NCI-H345 treated with DMSO at 0.1 percent for 48 hours (cell line): ENCODE measurements around the gene FNDC4.
A peak's percentile ranks its signal among the peaks of the same experiment; 100 is the strongest.

Source experiments
- DNase-seq: peaks from one replicate; lab custom pipeline; 2025; ENCODE audit not compliant: unreplicated experiment; lab: John Stamatoyannopoulos, UW

Gene FNDC4

GRCh38 chr2:27494284-27494943 lies 586 bp downstream of the FNDC4 start:
- no peak for DNase-seq

DNA sequence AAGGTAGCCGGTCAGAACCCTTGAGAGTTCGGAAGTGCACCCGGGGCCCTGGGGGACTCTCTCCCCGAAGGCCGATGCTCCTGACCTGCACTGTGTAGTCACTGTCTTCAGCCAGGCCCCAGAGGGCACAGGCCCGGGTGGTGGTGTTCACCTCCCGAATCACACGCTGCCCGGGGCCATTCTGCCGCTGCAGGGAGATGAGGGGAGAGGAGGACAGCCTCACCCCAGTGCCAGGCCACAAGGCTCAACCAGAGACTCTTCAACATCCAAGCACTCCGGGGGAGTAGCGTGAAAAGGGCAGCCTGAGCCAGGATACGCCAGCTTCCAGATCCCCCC lies 1.1 kb downstream of the FNDC4 start:
- DNase-seq, result no peak

- DNase-seq, result no peak
Observed at GRCh38 chr2:27492557-27492956, 2.4 kb downstream of the FNDC4 start.

DNA sequence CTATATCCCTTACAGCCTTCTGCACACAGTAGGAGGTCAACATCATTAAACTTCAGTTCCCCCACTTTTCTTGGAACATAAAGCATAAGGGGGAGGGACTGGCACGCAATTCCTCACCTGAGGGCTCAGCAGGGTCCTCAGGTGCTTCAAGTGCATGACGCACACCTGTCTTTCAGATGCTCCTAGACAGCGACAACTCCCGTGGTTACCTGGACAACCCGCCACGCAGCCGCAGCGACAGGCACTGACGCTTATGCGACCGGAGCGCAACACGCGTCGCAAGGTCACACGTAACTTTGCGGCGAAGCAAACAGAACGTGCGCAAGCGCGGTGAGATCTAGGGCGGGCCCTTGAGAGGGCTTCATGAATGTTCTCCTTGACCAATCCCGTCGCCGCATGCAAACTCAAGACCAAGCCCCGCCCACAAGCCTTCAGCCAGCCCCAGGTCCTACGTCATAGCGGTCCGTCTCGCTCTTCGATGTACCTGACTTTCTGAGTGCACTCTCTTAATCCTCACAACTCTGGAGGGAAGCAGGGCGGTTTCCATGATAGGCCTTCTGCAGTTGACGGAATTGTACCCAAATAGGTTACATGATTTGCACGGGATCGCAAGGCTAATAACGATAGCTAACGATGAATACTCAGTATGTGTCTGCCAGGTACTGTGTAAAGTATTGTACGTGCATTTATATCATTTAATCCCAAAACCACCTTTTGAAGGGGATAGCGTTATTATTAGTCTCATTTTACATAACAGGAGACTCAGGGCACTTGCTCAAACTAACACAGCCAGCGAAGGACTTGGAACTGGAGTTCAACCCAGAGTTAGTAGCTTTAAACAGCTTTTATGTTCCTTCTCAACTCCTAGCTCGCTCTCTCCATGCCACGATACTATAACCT lies 5.3 kb downstream of the FNDC4 start, which contains the start of gene IFT172:
IFT172 (minus strand) TSS at position 246 of the 900 bp plus-strand sequence; CDS start at position 156, 90 bp downstream.
- DNase-seq, result peak; percentile 100

DNA sequence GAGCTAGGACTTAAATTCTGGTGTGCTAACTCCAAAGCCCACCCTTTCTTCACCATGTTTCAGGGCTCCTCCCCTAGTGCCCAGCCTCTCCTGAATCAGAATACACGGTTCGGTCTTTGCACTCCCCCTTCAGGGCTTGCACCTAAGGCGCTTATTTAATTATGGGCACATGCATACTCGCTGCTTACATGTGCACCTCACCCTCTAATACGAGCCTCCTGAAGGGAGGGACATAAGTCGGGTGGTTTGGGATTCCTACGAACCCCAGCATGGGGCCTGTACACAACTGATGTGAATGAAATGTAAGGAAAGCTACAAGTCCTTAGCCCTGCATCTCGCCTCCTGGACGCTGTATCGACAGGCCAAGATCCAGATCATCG lies 5.9 kb downstream of the FNDC4 start:
- DNase-seq, result no peak

DNA sequence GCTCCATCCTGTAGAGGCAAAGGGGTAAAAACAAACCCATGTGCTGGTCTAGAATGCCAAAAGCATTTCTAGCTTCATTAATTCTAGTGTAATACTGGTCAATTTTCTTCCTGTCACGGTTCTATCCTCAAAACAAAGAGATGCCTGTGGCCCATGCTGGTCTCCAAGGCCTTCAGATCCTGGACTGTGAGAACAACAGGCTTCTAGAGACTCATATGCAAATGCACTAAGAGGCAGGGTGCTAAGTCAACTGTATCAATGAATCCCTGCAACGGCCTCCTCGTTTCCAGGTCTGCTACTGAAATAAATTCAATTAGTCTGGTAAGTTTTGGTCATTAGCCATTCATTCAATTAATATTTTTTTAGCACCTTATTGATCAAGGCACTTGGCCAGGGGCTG lies 9.5 kb downstream of the FNDC4 start:
- DNase-seq, result no peak

DNA sequence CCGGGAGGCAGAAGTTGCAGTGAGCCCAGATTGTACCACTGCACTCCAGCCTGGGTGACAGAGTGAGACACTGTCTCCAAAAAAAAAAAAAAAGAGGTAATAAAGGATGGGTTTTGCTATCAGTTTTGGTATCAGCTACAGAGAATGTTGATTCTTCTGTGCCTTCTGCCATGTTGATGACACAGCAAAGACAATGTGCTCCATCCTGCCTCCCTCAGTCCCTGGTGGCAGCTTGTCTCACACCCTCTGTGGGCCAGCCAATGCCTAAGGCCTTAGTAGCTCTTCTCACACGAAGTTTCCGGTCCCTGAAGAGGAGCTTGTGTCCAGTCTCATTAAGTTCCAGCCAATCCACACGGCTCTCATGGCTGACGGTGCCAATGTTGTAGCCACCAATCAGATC lies 23.0 kb downstream of the FNDC4 start:
- no peak for DNase-seq

DNA sequence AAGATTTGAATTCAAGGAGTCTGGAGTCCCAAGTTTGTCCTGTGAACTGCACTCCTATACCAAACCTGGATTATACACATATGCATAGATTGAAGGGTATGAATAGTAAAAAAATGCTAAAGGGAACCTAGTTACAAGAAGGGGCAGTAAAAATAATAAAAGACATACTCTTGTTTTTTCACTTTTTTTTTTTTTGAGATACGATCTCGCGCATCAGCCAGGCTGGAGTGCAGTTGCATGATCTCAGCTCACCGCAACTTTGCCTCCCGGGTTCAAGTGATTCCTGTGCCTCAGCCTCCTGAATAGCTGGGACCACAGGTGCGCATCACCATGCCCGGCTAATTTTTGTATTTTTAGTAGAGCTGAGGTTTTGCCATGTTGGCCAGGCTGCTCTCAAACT lies 30.6 kb downstream of the FNDC4 start:
- DNase-seq, result no peak

DNA sequence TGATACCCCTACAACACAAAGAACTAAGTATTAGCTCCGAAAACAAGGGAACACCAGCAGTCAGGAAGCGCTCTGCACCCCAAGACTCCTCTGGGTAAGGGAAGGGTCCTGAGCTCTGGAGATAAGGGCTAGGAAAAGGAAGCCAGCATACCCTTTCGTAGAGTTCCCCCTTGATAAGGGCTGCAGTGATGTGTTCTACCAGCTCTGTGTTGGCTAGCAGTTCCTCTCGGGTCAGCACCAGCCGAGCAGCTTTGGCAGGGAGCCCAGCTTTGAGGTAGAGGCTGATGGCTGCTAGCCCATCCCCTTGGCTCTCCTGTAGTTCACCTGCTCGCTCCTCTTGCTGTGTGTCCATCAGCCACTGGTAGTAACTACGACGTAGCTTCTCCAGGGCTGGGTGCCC lies 33.9 kb downstream of the FNDC4 start:
- no peak for DNase-seq

GRCh38 chr2:27453968-27454367 lies 41.0 kb downstream of the FNDC4 start:
- no peak for DNase-seq

- no peak for DNase-seq
Observed at GRCh38 chr2:27451095-27451494, 43.9 kb downstream of the FNDC4 start.

DNA sequence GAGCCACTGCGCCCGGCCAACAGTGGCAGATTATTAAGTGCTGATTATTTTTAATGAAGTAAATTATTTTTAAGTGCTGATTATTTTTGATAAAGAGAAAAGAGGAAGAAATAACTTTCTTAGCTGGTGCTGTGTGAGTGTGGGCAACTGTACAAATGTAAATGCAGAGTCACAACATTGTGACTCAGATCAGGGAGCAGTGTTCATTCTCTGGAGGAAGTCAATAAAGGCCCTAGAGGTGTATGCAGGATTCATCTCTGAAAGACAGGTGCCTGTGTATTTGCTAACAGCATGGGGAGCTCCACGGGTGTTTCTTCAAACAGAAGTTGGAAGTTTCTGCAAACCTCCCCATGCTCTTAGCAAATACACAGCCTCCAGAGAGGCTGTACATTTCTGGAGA lies 46.6 kb downstream of the FNDC4 start:
- DNase-seq, result no peak

DNA sequence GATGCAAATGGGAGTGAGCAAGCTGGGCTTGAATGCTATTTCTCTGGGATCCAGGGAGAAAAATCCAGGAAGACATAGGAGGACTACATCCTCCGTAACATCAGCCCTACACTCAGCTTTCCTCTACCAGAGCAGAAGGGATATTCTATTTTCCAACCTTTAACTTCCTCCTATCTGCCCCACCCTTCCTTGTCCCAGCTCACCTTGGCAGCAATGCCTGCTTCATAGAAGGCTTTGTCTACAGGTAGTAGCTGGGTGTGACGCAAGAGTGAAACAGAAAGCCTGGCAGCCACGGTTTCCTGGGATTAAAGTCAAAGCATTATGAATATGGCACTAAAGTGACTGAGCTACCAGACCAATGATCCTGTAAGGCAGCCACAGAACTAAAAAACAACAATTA lies 48.9 kb downstream of the FNDC4 start:
- DNase-seq, result no peak

DNA sequence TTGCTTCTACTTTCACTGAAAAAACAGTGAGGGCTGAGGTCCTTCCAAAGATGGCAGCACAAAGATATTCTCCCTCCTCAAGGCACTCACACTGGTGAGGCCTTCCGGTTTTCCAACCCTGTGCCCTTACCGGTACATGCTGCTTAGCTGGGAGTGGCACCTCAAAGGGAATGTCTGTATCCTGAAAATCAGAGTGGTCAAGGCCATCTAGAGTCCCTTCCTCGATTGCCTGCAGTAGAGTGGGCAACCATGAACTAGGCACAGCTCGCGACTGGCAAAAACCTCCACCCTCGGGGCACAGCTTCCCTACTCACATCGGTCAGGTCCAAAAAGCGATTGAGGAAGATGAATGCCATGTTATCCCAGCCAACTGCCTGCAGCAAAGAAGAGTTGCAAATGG lies 49.4 kb downstream of the FNDC4 start:
- no peak for DNase-seq

GRCh38 chr2:27445155-27445554 lies 49.8 kb downstream of the FNDC4 start:
- DNase-seq, result no peak

DNA sequence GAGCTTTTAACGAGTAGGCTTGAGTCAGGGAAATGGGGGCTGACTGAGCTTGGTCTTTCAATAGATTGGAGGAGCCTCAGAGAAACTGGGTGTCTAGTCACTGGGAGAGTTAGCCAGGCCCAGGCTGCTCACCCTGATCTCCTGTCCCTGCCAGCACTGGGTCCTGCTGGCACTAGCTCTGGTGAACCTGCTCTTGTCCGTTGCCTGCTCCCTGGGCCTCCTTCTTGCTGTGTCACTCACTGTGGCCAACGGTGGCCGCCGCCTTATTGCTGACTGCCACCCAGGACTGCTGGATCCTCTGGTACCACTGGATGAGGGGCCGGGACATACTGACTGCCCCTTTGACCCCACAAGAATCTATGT lies 52.1 kb downstream of the FNDC4 start:
- DNase-seq, result no peak

GRCh38 chr2:27441958-27442919 lies 52.8 kb downstream of the FNDC4 start, which contains the start of gene KRTCAP3:
Gene KRTCAP3 (plus strand): TSS chr2:27442381. CDS start chr2:27442413, 32 bp downstream.
- peak; percentile 60 for DNase-seq
